NOMO-1 (cell line): Measurements from ENCODE around the gene VAC14.

Experiments
- DNase-seq, 2 experiments: peaks; one replicate each; lab custom pipeline; 2025; ENCODE audit not compliant: unreplicated experiment in 2 of 2; lab: John Stamatoyannopoulos, UW

The VAC14 gene

GRCh38 chr16:70786020-70786755, 14.8 kb downstream of the VAC14 start:
- no peak for DNase-seq

DNA sequence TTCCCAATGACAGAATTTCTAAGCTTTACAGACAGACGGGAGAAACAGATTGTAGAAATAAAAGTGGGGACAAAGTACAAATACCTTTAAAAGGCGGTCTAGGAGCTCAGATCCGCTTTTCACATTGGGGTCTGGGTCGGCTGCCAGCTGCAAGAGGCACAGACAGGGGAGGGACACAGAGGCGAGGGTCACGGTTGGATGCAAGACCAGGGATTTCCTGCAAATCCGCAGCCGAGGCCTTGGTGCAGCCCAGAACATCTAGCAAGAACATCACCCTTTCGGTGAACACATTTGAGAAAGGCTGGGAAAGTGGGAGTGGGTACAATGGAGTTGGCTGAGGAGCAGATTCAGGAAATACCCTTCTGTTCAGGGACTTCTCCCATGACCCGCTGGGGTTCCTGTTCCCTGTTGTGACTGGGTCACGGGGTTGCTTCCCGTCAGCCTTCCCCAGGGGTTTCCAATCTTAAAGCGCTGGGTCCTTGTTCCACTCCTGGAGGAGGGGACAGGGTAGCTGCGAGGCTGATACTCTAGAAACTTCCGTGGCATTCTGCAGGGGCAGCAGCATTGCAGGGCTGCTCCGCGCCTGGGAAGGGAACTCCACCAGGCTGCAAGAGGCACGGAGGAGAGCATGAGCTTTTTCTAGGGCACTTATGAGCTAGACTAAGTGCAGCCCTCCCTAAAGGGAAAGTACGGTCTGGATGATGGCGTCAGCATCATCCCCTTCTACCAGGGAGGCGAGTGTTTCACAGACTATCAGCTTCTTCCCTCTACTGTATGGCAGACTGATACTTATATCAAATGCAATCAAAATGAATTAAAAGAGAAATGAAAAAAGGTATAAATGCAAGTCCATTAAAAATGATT, 16.0 kb downstream of the VAC14 start:
- DNase-seq = no peak

DNA sequence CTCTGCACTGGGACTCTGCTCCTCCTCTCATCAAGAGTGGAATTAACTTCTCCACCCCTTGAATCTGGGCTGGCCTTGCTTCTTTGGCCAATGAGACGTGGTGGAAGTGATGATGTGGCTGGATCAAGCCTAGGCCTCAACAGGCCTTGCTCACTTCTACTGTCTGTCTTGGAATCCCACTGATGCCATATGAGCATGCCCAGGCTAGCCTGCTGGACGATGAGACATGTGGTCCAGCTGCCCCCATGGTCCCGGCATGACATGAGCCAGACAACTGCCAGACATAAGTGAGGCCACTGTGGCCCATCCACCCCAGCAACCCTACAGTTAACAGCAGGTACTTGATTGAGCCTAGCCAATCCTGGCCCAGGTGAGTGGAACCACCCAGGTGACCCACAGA, 18.7 kb downstream of the VAC14 start:
- no peak for DNase-seq

DNA sequence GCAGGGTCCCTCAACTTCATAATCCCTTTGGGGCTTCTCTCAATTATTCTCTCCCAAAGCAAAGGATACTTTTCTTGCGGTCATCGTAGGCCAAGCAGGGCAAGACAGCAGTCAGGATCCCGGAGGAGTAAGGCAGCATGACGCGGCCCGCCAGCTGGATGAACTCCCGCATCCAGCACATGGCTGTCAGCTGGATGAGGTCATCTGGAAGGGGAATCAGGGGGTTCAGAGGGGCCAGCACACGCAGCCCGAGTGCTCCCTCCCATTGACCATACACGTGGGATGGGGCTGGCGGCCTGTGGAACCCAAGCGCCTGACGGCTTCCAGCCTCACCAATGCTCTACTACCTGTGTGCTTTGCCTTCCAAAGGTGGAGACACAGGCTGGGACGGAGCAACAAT, 19.2 kb downstream of the VAC14 start:
- DNase-seq = no peak

DNA sequence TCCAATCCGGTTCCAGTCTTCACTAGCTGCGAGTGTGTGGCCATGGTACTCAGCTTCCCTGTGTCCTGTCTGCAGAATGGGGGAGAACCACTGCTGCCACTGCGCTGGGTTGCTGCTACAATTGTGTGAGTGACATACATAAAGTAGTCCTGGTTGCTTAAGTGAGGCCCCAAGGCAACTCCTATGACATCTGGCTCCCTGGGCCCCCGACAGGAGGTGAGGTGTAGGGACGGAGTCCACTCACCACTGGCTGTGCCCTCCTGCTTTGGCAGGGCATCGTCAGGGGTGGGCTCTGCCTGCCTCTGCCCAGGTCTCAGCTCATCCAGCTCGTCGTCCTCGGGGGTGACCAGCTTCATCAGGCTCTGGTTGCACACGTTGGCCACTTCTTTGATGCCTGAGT, 20.4 kb downstream of the VAC14 start:
- DNase-seq = no peak

- no peak for DNase-seq
Measured at GRCh38 chr16:70779361-70779760, 21.6 kb downstream of the VAC14 start.

DNA sequence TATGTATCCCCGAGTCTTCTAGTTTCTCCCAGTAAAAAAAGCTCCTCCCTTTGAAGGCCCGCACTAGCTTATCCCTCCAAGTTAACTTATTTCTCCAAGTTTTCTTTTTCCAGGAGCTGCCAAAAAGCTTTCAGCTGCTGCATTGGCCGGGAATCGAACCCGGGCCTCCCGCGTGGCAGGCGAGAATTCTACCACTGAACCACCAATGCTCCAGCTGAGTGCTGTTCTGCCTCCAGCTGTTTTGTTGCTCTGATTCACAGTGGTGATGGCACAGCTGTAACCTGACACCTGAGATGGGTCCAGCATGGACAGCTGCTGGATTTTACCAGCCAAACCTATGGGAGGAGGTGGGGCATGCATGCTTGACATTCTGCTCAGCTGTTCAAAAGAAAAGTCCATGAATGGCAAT, 22.1 kb downstream of the VAC14 start:
- no peak for DNase-seq

DNA sequence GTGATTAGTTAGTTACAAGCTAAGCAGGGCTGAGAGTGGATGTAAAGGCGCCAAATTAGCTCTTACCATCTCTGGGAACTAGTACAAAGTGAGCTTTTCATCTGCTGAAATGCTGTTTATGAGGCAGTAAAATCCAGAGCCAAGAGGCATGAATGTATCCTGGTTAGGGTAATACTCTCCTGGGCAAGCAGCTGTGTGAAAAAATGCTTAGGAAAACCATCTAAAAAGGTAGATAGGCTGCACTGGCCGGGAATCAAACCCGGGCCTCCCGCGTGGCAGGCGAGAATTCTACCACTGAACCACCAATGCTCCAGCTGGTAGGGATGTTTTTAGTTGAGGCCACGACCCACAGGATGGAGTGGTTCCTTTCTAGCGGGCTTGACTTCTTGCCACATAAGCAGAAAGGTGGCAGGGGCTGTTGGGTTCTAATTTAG, 23.0 kb downstream of the VAC14 start:
- no peak for DNase-seq

DNA sequence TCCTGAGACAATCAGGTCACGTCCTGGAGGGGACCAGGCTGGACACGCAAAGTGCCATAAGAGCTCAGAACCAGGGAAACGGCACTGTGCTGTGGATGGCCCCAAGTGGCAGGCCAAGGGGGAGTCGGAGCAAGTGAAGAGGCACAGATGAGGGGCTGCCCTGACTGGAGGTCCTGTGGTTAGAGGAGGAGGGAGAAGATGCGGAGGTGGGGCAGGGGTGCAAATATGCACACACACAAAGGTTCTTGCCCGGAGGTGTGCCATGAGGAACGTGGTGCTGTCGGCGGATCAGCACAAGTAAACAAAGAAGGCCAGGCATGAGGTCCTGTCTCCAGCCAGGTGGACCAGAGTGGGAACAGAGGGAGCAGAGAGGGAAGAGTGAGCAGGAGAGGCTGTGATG, 23.5 kb downstream of the VAC14 start:
- no peak for DNase-seq

DNA sequence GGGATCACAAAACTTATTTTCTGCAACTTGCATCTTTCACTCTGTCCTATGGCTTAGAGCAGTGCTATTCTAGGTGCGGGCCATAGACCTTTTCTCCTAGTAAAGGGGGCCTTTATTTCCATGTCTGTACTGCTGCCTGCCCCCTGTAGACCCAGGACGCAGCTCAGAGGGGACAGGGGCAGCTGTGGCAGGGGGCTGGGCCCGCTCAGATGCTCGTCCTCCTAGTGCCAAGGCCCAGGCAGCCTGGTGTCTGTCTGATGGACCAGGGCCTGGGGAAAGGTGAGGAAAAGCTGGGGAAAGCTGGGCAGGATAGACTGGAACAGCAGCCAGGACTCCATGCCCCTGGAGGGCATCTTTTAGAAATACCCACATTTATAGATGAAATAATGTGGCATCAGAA, 25.6 kb downstream of the VAC14 start:
- no peak for DNase-seq

DNA sequence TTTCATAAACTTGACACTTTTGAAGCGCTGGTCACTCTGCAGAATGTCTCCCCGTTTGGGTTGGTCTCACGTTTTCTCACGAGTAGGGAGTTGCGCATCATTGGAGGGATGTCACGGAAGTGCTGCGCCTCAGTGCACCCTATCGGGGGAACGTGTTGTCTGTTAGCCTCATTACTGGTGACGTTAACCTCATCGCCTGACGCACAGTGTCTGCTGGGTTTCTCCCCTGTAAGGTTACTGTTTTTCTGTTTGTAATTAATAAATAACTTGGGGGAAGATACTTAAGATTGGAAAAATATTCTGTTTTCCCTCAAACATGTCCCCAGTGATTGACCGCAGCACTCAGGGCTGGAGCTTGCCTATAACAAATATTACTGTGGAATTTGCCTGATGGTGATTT, 26.7 kb downstream of the VAC14 start:
- no peak for DNase-seq

GRCh38 chr16:70772493-70772892, 28.5 kb downstream of the VAC14 start:
- no peak for DNase-seq

- DNase-seq = no peak
Measured at GRCh38 chr16:70770626-70771552, 30.1 kb downstream of the VAC14 start.

DNA sequence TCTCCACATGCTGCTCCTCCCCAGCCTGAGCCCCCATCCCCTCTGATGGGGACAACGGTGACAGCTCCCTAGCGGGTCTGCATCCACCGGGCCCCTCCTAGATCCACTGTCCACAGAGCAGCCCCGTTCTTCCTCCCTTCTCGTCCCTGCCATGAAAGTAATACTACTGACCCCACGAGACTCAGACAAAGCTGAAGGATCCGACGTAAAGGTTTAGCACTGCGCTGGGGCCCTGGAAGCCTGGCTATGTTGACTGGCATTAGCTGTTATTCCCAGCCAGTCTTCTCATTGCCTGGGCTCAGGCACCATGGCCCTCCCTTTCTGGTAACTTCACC, 30.7 kb downstream of the VAC14 start:
- DNase-seq = no peak

- no peak for DNase-seq
Measured at GRCh38 chr16:70769761-70770160, 31.2 kb downstream of the VAC14 start.

GRCh38 chr16:70769131-70769530, 31.8 kb downstream of the VAC14 start:
- DNase-seq = no peak

DNA sequence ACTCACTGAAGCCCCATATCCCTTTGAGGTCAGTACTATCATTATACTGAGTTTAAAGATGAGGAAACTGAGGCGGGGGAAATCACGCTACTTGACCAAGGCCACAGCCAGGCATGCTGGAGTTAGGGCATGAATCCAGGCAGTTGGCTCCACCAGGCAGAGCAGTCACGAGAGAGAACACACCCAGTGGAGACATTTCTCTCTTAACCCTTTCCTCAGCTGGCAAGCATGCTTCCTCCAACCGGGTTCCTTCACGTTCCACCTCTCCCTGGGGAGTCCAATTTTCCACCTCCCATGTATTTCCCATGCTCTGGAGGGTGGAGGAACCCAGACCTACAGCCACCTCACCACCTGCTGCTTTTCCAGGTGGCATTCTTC, 32.8 kb downstream of the VAC14 start:
- DNase-seq = no peak

DNA sequence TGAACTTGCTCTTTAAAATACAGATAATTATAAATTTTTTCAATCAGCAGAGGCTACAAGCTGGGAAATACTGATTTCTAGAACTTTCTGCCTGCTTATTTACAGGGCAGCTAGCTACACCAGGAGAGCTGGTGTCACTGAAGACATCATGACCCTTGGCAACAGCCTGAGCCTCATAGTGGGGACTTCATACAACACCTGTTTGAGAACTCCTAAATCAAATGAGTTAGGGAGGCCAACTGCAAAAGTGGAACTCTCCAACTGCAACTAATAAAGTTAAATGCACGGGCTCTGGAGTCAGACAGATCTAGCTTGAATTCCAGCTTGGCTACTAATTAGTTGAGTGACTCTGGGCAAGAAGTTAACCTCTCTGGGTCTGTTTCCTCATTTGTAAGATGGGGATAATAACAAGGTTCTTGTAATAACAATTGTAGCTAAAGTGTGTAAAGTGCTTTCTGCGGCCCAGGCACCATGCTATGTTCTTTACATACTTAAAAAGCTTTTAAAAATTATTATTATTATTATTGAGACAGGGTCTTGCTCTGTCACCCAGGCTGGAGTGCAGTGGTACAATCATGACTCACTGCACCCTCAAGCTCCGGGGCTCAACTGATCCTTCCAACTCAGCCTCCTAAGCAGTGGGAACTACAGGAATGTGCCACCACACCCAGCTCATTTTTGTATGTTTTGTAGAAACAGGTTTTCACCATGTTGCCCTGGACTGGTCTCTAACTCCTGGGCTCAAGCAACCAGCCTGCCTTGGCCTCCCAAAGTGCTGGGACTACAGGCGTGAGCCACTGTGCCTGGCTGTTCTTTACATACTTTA, 33.4 kb downstream of the VAC14 start:
- DNase-seq = no peak

GRCh38 chr16:70766658-70767057, 34.3 kb downstream of the VAC14 start:
- no peak for DNase-seq

GRCh38 chr16:70766176-70766575, 34.8 kb downstream of the VAC14 start:
- DNase-seq = no peak
